ENCODE measurements around the gene LENG9. TPM values are rescaled to one million over a fixed set of nuclear protein-coding genes. Genes with fewer than 3 reads are reported as not detected.

The LENG9 gene
- total and polyA plus RNA-seq, 4 donors = 1.2 to 3.2 (median 2.7) TPM

GRCh38 chr19:54416695-54417491 is 46.7 kb downstream of the LENG9 start:
- peak in 2 of 6 donors; percentile 18 to 42 for DNase-seq (ENCODE audit: low read depth in 4 of 6, low spot score in 6 of 6)
- Histone ChIP-seq H3K27ac (ENCODE audit: low read depth, low read length) (peak overlapping the region; percentile 87), H3K27me3 (ENCODE audit: control insufficient read depth, insufficient read depth, low read length) (no peaks in the 10 kb centered on the region), H3K4me1 (ENCODE audit: control insufficient read depth, insufficient read depth, low read length) (peaks cover 66% of the 10 kb centered on the region), H3K36me3 (ENCODE audit: control insufficient read depth, insufficient read depth, low read length) (peaks cover 47% of the 10 kb centered on the region), H3K4me3 (ENCODE audit: low read depth, low read length) (peak overlapping the region; percentile 83), H3K9me3 (ENCODE audit: control insufficient read depth, insufficient read depth, low read length) (no peaks in the 10 kb centered on the region)
- 9% methylated on average over 43 of the region's 44 CpGs for WGBS (ENCODE audit: insufficient coverage)

- peak overlapping the region; percentile 87 for H3K27ac ChIP-seq (ENCODE audit: low read depth, low read length)
- peaks cover 39% of the 10 kb centered on the region for H3K36me3 ChIP-seq (ENCODE audit: control insufficient read depth, insufficient read depth, low read length)
- peak in 1 of 6 donors; percentile 46 for DNase-seq (ENCODE audit: low read depth in 4 of 6, low spot score in 6 of 6)
- peaks cover 58% of the 10 kb centered on the region for H3K4me1 ChIP-seq (ENCODE audit: control insufficient read depth, insufficient read depth, low read length)
- no peaks in the 10 kb centered on the region for H3K9me3 ChIP-seq (ENCODE audit: control insufficient read depth, insufficient read depth, low read length)
- peak overlapping the region; percentile 83 for H3K4me3 ChIP-seq (ENCODE audit: low read depth, low read length)
- H3K27me3 ChIP-seq (ENCODE audit: control insufficient read depth, insufficient read depth, low read length) = no peaks in the 10 kb centered on the region
- 0% methylated on average over 25 of the region's 28 CpGs for WGBS (ENCODE audit: insufficient coverage)
These were observed 47.5 kb downstream of the LENG9 start for GRCh38 chr19:54415901-54416673.

- Histone ChIP-seq H3K9me3 (ENCODE audit: control insufficient read depth, insufficient read depth, low read length) (no peaks in the 10 kb centered on the region), H3K4me1 (ENCODE audit: control insufficient read depth, insufficient read depth, low read length) (peaks cover 50% of the 10 kb centered on the region), H3K36me3 (ENCODE audit: control insufficient read depth, insufficient read depth, low read length) (peaks cover 38% of the 10 kb centered on the region), H3K27ac (ENCODE audit: low read depth, low read length) (peak within 1 kb of the TSS; percentile 87), H3K27me3 (ENCODE audit: control insufficient read depth, insufficient read depth, low read length) (no peaks in the 10 kb centered on the region), H3K4me3 (ENCODE audit: low read depth, low read length) (peak within 1 kb of the TSS; percentile 83)
- WGBS (ENCODE audit: insufficient coverage) = under 1% methylated on average over 49 of the region's 68 CpGs
- DNase-seq (ENCODE audit: low read depth in 4 of 6, low spot score in 6 of 6) = peak in 2 of 6 donors; percentile 76 to 78
These were observed 48.2 kb downstream of the LENG9 start, which contains the start of gene TTYH1 for GRCh38 chr19:54415208-54415900. Gene TTYH1, plus strand, starts transcription at chr19:54415464. Its CDS starts 89 bp downstream, at chr19:54415553.

- Histone ChIP-seq H3K27me3 (ENCODE audit: control insufficient read depth, insufficient read depth, low read length) (no peaks in the 10 kb centered on the region), H3K4me1 (ENCODE audit: control insufficient read depth, insufficient read depth, low read length) (peaks cover 39% of the 10 kb centered on the region), H3K4me3 (ENCODE audit: low read depth, low read length) (no peak overlapping the region), H3K36me3 (ENCODE audit: control insufficient read depth, insufficient read depth, low read length) (peaks cover 28% of the 10 kb centered on the region), H3K9me3 (ENCODE audit: control insufficient read depth, insufficient read depth, low read length) (no peaks in the 10 kb centered on the region), H3K27ac (ENCODE audit: low read depth, low read length) (no peak overlapping the region)
- 100% methylated on average over 1 of the region's 4 CpGs for WGBS (ENCODE audit: insufficient coverage)
- no peak for DNase-seq (ENCODE audit: low read depth in 4 of 6, low spot score in 6 of 6)
These were observed 49.4 kb downstream of the LENG9 start for GRCh38 chr19:54414156-54414555.

- Histone ChIP-seq H3K36me3 (ENCODE audit: control insufficient read depth, insufficient read depth, low read length) (peaks cover 19% of the 10 kb centered on the region), H3K9me3 (ENCODE audit: control insufficient read depth, insufficient read depth, low read length) (no peaks in the 10 kb centered on the region), H3K27me3 (ENCODE audit: control insufficient read depth, insufficient read depth, low read length) (no peaks in the 10 kb centered on the region), H3K27ac (ENCODE audit: low read depth, low read length) (no peak overlapping the region), H3K4me1 (ENCODE audit: control insufficient read depth, insufficient read depth, low read length) (peaks cover 26% of the 10 kb centered on the region), H3K4me3 (ENCODE audit: low read depth, low read length) (no peak overlapping the region)
- DNase-seq (ENCODE audit: low read depth in 4 of 6, low spot score in 6 of 6) = no peak
- WGBS (ENCODE audit: insufficient coverage) = no CpG with 5 or more reads among the region's 4 CpGs
These were observed 50.7 kb downstream of the LENG9 start for GRCh38 chr19:54412877-54413276.

Small RNA genes lying within 50 kb of the gene (small RNA-seq; reads per million reads assigned to genes)
- not detected for gene AC245884.3 (ENCODE audit: low replicate concordance)

Other genes with a start within 250 kb of the LENG9 start
- 1 to 10 TPM; 1.7 to 5.1 TPM for gene LILRB3, start 240.8 kb downstream of the LENG9 start, total RNA-seq
- gene LILRB3, start 240.8 kb downstream of the LENG9 start, polyA plus RNA-seq (ENCODE audit: insufficient read length in 2 of 2) = under 1 TPM; 0.59 to 0.86 TPM
- gene LILRA6, start 221.0 kb downstream of the LENG9 start, total RNA-seq = under 1 TPM; 0.33 to 0.99 TPM
- gene LILRA6, start 221.0 kb downstream of the LENG9 start, polyA plus RNA-seq (ENCODE audit: insufficient read length in 2 of 2) = under 1 TPM; 0.53 to 0.67 TPM
- 1 to 10 TPM; 2.4 to 4.0 TPM for gene LILRB5, start 206.5 kb downstream of the LENG9 start, total RNA-seq
- gene LILRB5, start 206.5 kb downstream of the LENG9 start, polyA plus RNA-seq (ENCODE audit: insufficient read length in 2 of 2) = 1 to 10 TPM in 1 of 2 donors, under 1 TPM in 1; 0.84 to 2.5 TPM
- gene LILRB2, start 182.7 kb downstream of the LENG9 start, total RNA-seq = 1 to 10 TPM in 1 of 2 donors, under 1 TPM in 1; 0.61 to 1.6 TPM
- under 1 TPM; 0.43 to 0.54 TPM for gene LILRB2, start 182.7 kb downstream of the LENG9 start, polyA plus RNA-seq (ENCODE audit: insufficient read length in 2 of 2)
- 1 to 10 TPM in 1 of 2 donors, under 1 TPM in 1; 0.50 to 3.2 TPM for gene LILRA5, start 150.6 kb downstream of the LENG9 start, total RNA-seq
- under 1 TPM in 1 of 2 donors, not detected in 1; 0.54 TPM for gene LILRA5, start 150.6 kb downstream of the LENG9 start, polyA plus RNA-seq (ENCODE audit: insufficient read length in 2 of 2)
- 1 to 10 TPM in 1 of 2 donors, under 1 TPM in 1; 0.50 to 1.4 TPM for gene LILRA4, start 124.6 kb downstream of the LENG9 start, total RNA-seq
- gene LILRA4, start 124.6 kb downstream of the LENG9 start, polyA plus RNA-seq (ENCODE audit: insufficient read length in 2 of 2) = 1 to 10 TPM in 1 of 2 donors, under 1 TPM in 1; 0.38 to 1.7 TPM
- 10 to 100 TPM in 1 of 2 donors, 1 to 10 TPM in 1; 9.4 to 12.3 TPM for gene LAIR1, start 98.8 kb downstream of the LENG9 start, total RNA-seq
- gene LAIR1, start 98.8 kb downstream of the LENG9 start, polyA plus RNA-seq (ENCODE audit: insufficient read length in 2 of 2) = 1 to 10 TPM; 6.7 to 6.9 TPM
- 100 to 1,000 TPM; 170 to 223 TPM for gene TTYH1, start 48.3 kb downstream of the LENG9 start, total RNA-seq
- gene TTYH1, start 48.3 kb downstream of the LENG9 start, polyA plus RNA-seq (ENCODE audit: insufficient read length in 2 of 2) = 1,000 to 10,000 TPM in 1 of 2 donors, 100 to 1,000 TPM in 1; 857 to 1,011 TPM
- 10 to 100 TPM; 25.3 to 52.0 TPM for gene LENG8, start 14.6 kb downstream of the LENG9 start, total RNA-seq
- 100 to 1,000 TPM; 199 to 269 TPM for gene LENG8, start 14.6 kb downstream of the LENG9 start, polyA plus RNA-seq (ENCODE audit: insufficient read length in 2 of 2)
- 10 to 100 TPM; 10.9 to 42.5 TPM for gene CDC42EP5, start 9.5 kb upstream of the LENG9 start, total RNA-seq
- 10 to 100 TPM in 1 of 2 donors, 1 to 10 TPM in 1; 6.5 to 24.1 TPM for gene CDC42EP5, start 9.5 kb upstream of the LENG9 start, polyA plus RNA-seq (ENCODE audit: insufficient read length in 2 of 2)
- not detected for gene LAIR2, start 39.1 kb upstream of the LENG9 start, total RNA-seq
- gene LAIR2, start 39.1 kb upstream of the LENG9 start, polyA plus RNA-seq (ENCODE audit: insufficient read length in 2 of 2) = not detected
- gene LILRA2, start 110.0 kb upstream of the LENG9 start, total RNA-seq = 1 to 10 TPM in 1 of 2 donors, under 1 TPM in 1; 0.99 to 1.3 TPM
- 1 to 10 TPM; 1.5 to 1.8 TPM for gene LILRA2, start 110.0 kb upstream of the LENG9 start, polyA plus RNA-seq (ENCODE audit: insufficient read length in 2 of 2)
- under 1 TPM; 0.83 to 0.99 TPM for gene LILRA1, start 129.9 kb upstream of the LENG9 start, total RNA-seq
- gene LILRA1, start 129.9 kb upstream of the LENG9 start, polyA plus RNA-seq (ENCODE audit: insufficient read length in 2 of 2) = 1 to 10 TPM in 1 of 2 donors, under 1 TPM in 1; 0.72 to 1.4 TPM
- gene LILRB1, start 166.7 kb upstream of the LENG9 start, total RNA-seq = 1 to 10 TPM in 1 of 2 donors, under 1 TPM in 1; 0.66 to 1.1 TPM
- 1 to 10 TPM; 2.0 to 3.2 TPM for gene LILRB1, start 166.7 kb upstream of the LENG9 start, polyA plus RNA-seq (ENCODE audit: insufficient read length in 2 of 2)
- 1 to 10 TPM; 3.5 to 4.9 TPM for gene LILRB4, start 199.2 kb upstream of the LENG9 start, total RNA-seq
- gene LILRB4, start 199.2 kb upstream of the LENG9 start, polyA plus RNA-seq (ENCODE audit: insufficient read length in 2 of 2) = 10 to 100 TPM; 11.8 to 15.5 TPM

Measured in spinal cord (tissue), 10 donors.